Temporal lobe (tissue), 1 donor: ENCODE data around the gene GBF1. TPM values are rescaled to one million over a fixed set of nuclear protein-coding genes. Genes with fewer than 3 reads are reported as not detected.

Experiments used
- total RNA-seq: library from RNA; depleted of rRNA; stranded (reverse); fragments of >200 nt; gene quantifications from one replicate; pipeline ENCODE4 v1.2.3, GENCODE V29; 2014

The GBF1 gene
- total RNA-seq, 1 donor from 2014 or later: 23.1 TPM

Other genes with a start within 250 kb of the GBF1 start
- gene ARMH3, start 189.4 kb upstream of the GBF1 start, total RNA-seq: 17.0 TPM
- 14.8 TPM for gene HPS6, start 180.2 kb upstream of the GBF1 start, total RNA-seq
- gene LDB1, start 125.2 kb upstream of the GBF1 start, total RNA-seq: 50.2 TPM
- 8.4 TPM for gene PPRC1, start 112.5 kb upstream of the GBF1 start, total RNA-seq
- 33.4 TPM for gene NOLC1, start 93.1 kb upstream of the GBF1 start, total RNA-seq
- not detected for gene ELOVL3, start 19.2 kb upstream of the GBF1 start, total RNA-seq
- gene PITX3, start 4.0 kb upstream of the GBF1 start, total RNA-seq: not detected
- 1.5 TPM for gene NFKB2, start 150.2 kb downstream of the GBF1 start, total RNA-seq
- 99.6 TPM for gene PSD, start 173.3 kb downstream of the GBF1 start, total RNA-seq
- gene FBXL15, start 175.3 kb downstream of the GBF1 start, total RNA-seq: 13.8 TPM
- 50.9 TPM for gene CUEDC2, start 187.0 kb downstream of the GBF1 start, total RNA-seq
- under 0.01 TPM for gene C10orf95, start 206.0 kb downstream of the GBF1 start, total RNA-seq